GM19025 (cell line): ENCODE measurements around the gene PPIG.
"Not testable (repeated sequence)": the region's sequence is repeated elsewhere in the genome, so short reads cannot be mapped to it uniquely, and the experiment has no call there.

Source experiments
- ATAC-seq: cut with Tn5 transposase; IDR thresholded peaks from one replicate; pipeline ENCODE4 v1.9.1; 2021; ENCODE audit warnings: mild to moderate bottlenecking, low read depth, moderate library complexity; ENCODE audit not compliant: unreplicated experiment

The PPIG gene

GRCh38 chr2:169585673-169586072, 1.5 kb downstream of the PPIG start:
- ATAC-seq = no peak

DNA sequence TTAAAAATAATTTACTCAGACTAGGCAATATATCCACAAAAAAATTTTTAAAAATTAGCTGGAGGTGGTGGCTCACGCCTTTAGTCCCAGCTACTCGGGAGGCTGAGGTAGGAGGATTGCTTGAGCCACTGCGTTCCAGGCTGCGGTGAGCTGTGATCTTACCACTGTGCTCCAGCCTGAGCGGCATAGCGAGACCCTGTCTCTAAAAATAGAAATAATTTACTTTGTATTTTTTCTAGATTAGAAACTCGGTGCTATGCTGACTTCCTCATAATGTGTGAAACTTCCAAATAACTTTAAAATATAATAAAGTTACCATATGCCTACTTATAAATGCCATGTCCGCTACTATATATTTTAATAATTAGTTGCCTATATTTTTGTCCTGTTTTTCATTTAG, 6.7 kb downstream of the PPIG start:
- no peak for ATAC-seq

- ATAC-seq = not testable (repeated sequence)
Measured at GRCh38 chr2:169596546-169596945, 12.4 kb downstream of the PPIG start.

GRCh38 chr2:169598982-169599381, 14.8 kb downstream of the PPIG start:
- no peak for ATAC-seq

DNA sequence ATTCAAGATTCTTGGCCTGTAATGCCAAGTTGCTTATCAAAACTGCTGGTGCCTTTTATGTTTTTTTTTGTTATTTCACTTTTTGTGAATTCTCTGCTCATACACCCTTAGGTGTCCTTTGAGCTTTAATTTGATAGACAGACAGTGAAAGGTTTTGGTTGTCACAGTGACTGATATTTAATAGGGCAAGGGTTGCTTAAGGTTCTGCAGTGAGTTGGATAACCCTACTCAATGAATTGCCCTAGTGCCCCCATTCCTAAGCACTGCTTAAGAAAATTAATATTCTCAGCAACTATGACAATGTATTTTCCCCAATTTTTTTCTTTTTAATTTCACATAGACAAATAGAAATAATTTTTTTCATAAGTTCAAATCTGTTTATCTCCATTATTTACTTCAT, 15.4 kb downstream of the PPIG start:
- no peak for ATAC-seq

DNA sequence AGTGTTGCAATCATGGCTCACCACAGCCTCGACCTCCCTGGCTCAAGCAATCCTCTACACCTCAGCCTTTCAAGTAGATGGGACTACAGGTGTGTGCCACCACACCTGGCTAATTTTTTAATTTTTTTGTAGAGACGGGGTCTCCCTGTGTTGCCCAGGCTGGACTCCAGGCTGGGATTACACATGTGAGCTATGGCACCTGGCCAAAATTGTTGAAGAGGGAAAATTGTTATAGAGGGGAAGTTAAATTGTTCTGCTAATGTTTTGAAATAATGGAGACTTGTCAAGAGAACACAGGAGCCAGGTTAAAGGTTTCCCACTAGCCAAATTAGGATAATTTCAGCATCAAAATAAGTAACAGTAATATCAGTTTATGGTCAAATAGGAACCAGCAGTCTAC, 25.1 kb downstream of the PPIG start:
- ATAC-seq = no peak

- no peak for ATAC-seq
Measured at GRCh38 chr2:169613876-169614275, 29.7 kb downstream of the PPIG start.

DNA sequence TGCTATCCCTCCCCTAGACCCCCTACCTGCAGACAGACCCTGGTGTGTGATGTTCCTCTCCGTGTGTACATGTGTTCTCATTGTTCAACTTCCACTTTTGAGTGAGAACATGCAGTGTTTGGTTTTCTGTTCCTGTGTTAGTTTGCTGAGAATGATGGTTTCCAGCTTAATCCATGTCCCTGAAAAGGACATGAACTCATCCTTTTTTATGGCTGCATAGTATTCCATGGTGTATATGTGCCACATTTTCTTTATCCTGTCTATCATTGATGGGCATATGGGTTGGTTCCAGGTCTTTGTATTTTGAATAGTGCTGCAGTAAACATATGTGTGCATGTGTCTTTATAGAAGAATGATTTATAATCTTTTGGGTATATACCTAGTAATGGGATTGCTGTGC, 31.8 kb downstream of the PPIG start:
- not testable (repeated sequence) for ATAC-seq

DNA sequence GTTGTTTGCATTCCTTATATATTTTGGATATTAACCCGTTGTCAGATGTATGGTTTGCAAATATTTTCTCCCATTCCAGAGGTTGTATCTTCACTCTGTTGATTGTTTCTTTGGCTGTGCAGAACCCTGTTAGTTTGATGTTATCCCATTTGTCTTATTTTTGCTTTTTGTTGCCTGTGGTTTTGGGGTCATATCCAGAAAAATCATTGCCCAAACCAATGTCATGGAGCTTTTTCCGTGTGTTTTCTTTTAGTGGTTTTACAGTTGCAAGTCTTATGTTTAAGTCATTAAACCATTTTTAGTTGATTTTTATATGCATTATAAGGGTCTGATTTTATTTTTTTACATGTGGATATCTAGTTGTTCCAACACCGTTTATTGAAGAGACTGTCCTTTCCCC, 35.8 kb downstream of the PPIG start:
- ATAC-seq = no peak

GRCh38 chr2:169620509-169620908, 36.4 kb downstream of the PPIG start:
- no peak for ATAC-seq

DNA sequence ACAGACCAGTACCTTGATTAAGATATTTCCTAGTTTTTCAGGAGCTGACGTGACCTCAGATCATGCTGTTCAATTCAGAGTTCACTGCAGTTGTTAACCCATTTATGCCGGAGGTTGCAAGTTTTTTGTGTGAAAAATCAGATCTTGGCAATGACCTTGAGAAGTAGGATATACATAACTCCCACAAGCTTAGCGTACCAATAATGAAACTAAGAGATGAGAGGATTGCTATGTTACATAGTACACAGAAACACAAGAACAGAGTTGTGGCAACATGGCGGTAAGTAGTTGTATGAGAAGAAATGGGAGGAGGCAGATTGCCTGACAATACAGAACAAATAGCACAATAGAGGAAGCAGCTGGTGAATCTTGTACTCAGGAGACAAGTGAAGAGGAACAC, 39.1 kb downstream of the PPIG start:
- ATAC-seq = no peak

GRCh38 chr2:169625781-169626180, 41.6 kb downstream of the PPIG start:
- ATAC-seq = no peak

DNA sequence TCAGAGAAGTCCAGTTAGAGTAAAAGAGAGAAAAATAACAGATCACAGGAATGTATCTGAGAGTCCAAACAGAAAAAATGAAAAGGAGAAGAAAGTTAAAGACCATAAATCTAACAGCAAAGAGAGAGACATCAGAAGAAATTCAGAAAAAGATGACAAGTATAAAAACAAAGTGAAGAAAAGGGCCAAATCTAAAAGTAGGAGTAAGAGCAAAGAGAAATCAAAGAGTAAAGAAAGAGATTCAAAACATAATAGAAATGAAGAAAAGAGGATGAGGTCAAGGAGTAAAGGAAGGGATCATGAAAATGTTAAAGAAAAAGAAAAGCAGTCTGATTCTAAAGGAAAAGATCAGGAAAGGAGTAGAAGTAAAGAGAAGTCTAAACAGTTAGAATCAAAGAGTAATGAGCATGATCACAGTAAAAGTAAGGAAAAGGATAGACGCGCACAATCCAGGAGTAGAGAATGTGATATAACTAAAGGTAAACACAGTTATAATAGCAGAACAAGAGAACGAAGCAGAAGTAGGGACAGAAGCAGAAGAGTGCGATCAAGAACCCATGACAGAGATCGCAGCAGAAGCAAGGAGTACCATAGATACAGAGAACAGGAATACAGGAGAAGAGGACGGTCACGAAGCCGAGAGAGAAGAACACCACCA, 52.4 kb downstream of the PPIG start:
- ATAC-seq = no peak

DNA sequence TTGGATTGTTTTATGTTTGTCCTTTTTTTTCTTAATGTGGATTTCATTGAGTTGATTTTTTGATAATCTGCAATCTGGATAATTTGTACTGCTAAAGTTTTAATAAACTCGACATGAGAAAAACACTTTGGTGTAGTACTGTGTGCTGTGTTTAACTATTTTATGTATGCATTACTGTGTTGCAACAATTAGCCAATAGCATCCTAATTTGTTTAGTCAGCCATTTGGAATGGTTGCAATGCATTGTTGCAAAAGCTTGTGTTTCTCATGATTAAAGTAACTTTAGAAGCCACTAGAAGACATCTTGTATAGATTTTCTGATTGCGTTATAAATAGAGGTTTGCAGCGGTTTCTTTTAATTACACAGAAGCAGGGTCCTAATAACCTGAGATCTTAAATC, 53.5 kb downstream of the PPIG start:
- no peak for ATAC-seq

DNA sequence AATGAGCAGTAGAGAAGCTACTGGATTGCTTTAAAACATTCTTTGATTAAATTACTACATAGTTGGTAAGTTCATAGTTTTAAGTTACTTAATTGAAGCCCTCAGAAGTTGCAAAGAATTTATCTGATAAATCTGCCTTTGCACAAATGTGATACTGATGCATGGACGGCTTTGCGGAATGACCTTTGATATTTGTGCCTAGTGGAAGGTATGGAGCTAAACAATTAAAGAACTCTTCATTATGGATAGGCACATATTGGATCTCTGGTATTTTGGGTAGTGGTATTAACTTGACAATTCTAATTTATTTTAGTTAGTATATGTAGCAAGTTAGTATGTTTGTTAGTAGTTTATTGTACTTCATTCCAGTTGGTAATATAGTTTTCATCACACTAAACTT, 56.0 kb downstream of the PPIG start:
- no peak for ATAC-seq

GRCh38 chr2:169641464-169641863, 57.3 kb downstream of the PPIG start:
- no peak for ATAC-seq

GRCh38 chr2:169644173-169644572, 60.0 kb downstream of the PPIG start:
- no peak for ATAC-seq

- ATAC-seq = no peak
Measured at GRCh38 chr2:169647496-169647895, 63.3 kb downstream of the PPIG start.

DNA sequence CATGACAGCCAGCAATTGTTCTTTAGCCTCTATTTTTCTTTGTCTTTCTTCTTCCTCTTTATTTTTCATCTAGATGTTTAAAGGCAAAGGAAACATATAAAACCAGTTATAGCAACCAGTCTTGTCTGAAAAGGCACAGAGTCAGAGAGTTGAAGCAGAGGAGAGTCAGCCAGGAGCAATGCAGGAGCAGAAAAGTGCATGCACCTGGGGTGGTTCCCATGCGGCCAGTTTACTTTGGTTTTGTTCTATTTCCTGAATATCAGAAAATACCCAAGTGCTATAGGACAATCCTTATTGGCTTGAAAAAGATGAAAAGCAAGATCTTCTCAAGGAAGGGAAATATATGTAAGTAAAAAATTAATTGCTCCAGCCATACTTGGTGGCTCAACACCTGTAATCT, 65.1 kb downstream of the PPIG start:
- no peak for ATAC-seq

DNA sequence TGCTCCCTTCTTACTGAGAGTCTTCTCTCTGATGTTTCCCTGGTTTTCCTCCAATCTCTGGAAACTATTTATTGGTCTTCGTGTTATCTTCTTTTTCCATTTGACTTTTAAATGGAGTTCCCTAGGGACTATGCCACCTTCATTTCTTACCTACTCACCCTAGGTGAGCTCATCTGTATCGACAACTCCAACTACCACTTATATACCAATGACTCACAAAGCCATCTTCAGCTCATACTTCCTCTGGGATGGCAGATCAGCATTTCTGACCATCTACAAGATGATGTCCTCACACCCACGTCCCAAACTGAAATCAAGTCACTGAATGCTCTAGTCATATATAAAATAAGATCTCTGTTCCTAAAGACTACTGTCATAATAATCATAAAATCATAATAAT, 69.5 kb downstream of the PPIG start:
- no peak for ATAC-seq

GRCh38 chr2:169656164-169656563, 72.0 kb downstream of the PPIG start:
- ATAC-seq = no peak

- no peak for ATAC-seq
Measured at GRCh38 chr2:169658877-169659276, 74.7 kb downstream of the PPIG start.

- no peak for ATAC-seq
Measured at GRCh38 chr2:169659320-169659719, 75.2 kb downstream of the PPIG start.
